GM12864 (cell line): Measurements from ENCODE around the gene ZC3H18.

Experiments
- DNase-seq: peaks from one replicate; pipeline ENCODE4 v3.0.0-alpha.2; 2011; ENCODE audit warnings: low read depth
- H3K4me3 ChIP-seq: 2 replicates; pipeline ENCODE4 v1.5.1; 2011; ENCODE audit warnings: mild to moderate bottlenecking, low read depth, low read length, control low read depth
- CTCF ChIP-seq: IDR thresholded peaks from 2 replicates; pipeline ENCODE4 v1.5.1; 2011; ENCODE audit warnings: low read depth, mild to moderate bottlenecking, moderate library complexity, low read length, control low read depth, inconsistent platforms; ENCODE audit errors: missing control alignments

ZC3H18 gene

GRCh38 chr16:88596483-88596882 lies 26.3 kb downstream of the ZC3H18 start:
- H3K4me3 ChIP-seq = no peak overlapping the region
- no peak for DNase-seq
- TF ChIP-seq CTCF = no peak

GRCh38 chr16:88597856-88598491 lies 27.8 kb downstream of the ZC3H18 start:
- no peak overlapping the region for H3K4me3 ChIP-seq
- DNase-seq = no peak
- no peak for TF ChIP-seq CTCF

- TF ChIP-seq CTCF = no peak
- no peak overlapping the region for H3K4me3 ChIP-seq
- no peak for DNase-seq
These were observed 29.0 kb downstream of the ZC3H18 start for GRCh38 chr16:88599092-88599733.

GRCh38 chr16:88599825-88600538 lies 29.8 kb downstream of the ZC3H18 start:
- TF ChIP-seq CTCF = no peak
- no peak overlapping the region for H3K4me3 ChIP-seq
- DNase-seq = no peak

- H3K4me3 ChIP-seq = no peak overlapping the region
- DNase-seq = no peak
- no peak for TF ChIP-seq CTCF
These were observed 30.3 kb downstream of the ZC3H18 start for GRCh38 chr16:88600539-88600896.

GRCh38 chr16:88601313-88602036 lies 31.3 kb downstream of the ZC3H18 start:
- TF ChIP-seq CTCF = no peak
- no peak for DNase-seq
- H3K4me3 ChIP-seq = no peak overlapping the region
